HG03442 (cell line): ENCODE measurements around the gene VPS8.

Experiments used
- ATAC-seq: cut with Tn5 transposase; IDR thresholded peaks from one replicate; pipeline ENCODE4 v1.9.1; 2021; ENCODE audit warnings: mild to moderate bottlenecking, moderate library complexity; ENCODE audit not compliant: unreplicated experiment

The VPS8 gene

GRCh38 chr3:185042312-185043050 is 230.5 kb downstream of the VPS8 start:
- no peak for ATAC-seq

GRCh38 chr3:185046164-185046515 is 234.2 kb downstream of the VPS8 start:
- no peak for ATAC-seq

- ATAC-seq: no peak
Measured at GRCh38 chr3:185046603-185047002, 234.6 kb downstream of the VPS8 start.

GRCh38 chr3:185049710-185050109 is 237.7 kb downstream of the VPS8 start:
- ATAC-seq: no peak

GRCh38 chr3:185051801-185052200 is 239.8 kb downstream of the VPS8 start:
- ATAC-seq: no peak

- ATAC-seq: no peak
Measured at GRCh38 chr3:185052631-185053030, 240.7 kb downstream of the VPS8 start.

- ATAC-seq: no peak
Measured at GRCh38 chr3:185056908-185057307, 244.9 kb downstream of the VPS8 start.

GRCh38 chr3:185057829-185058228 is 245.9 kb downstream of the VPS8 start:
- ATAC-seq: no peak

- ATAC-seq: no peak
Measured at GRCh38 chr3:185058796-185059195, 246.8 kb downstream of the VPS8 start.

- ATAC-seq: no peak
Measured at GRCh38 chr3:185059766-185060165, 247.8 kb downstream of the VPS8 start.

GRCh38 chr3:185060655-185061054 is 248.7 kb downstream of the VPS8 start:
- ATAC-seq: no peak

- no peak for ATAC-seq
Measured at GRCh38 chr3:185062191-185062590, 250.2 kb downstream of the VPS8 start.

- no peak for ATAC-seq
Measured at GRCh38 chr3:185063431-185063830, 251.5 kb downstream of the VPS8 start.

GRCh38 chr3:185065059-185065458 is 253.1 kb downstream of the VPS8 start:
- ATAC-seq: no peak

GRCh38 chr3:185066251-185066650 is 254.3 kb downstream of the VPS8 start:
- no peak for ATAC-seq

- ATAC-seq: no peak
Measured at GRCh38 chr3:185067173-185067572, 255.2 kb downstream of the VPS8 start.

GRCh38 chr3:185069037-185070030 is 257.4 kb downstream of the VPS8 start:
- no peak for ATAC-seq

- ATAC-seq: no peak
Measured at GRCh38 chr3:185070491-185071286, 258.7 kb downstream of the VPS8 start.

GRCh38 chr3:185071287-185071800 is 259.4 kb downstream of the VPS8 start:
- ATAC-seq: no peak

GRCh38 chr3:185075547-185075946 is 263.6 kb downstream of the VPS8 start:
- ATAC-seq: no peak

- ATAC-seq: no peak
Measured at GRCh38 chr3:185076219-185076618, 264.3 kb downstream of the VPS8 start.
